A673 (cell line): ENCODE measurements around the gene TMEM121. TPM values are rescaled to one million over a fixed set of nuclear protein-coding genes. Genes with fewer than 3 reads are reported as not detected.

Experiments
- BruUV-seq: library from RNA; stranded (reverse); fragments of 400-500 nt; replicated peaks from 2 replicates; lab custom pipeline; 2021; lab: Mats Ljungman, UMichigan
- CTCF ChIA-PET: fragments of 300-600 bp; sonication (Branson Sonifier 250); formaldehyde crosslinking; loops from one replicate; lab custom pipeline; 2022; ENCODE audit warnings: antibody characterized with exemption; lab: Charles Lee
- POLR2A ChIA-PET: fragments of 300-600 bp; sonication (Branson Sonifier 250); formaldehyde crosslinking; loops from one replicate; lab custom pipeline; 2022; ENCODE audit warnings: antibody characterized with exemption; ENCODE audit not compliant: low non-redundant PET; lab: Charles Lee
- DNase-seq: peaks from one replicate; pipeline ENCODE4 v3.0.0-alpha.2; 2015; ENCODE audit warnings: low spot score
- H3K27ac ChIP-seq: fragments of 200-600 bp; sonication (generic); 2 replicates; pipeline ENCODE4 v1.5.1; 2016; ENCODE audit warnings: mixed run types, low read depth, mild to moderate bottlenecking, mixed read lengths, antibody characterized with exemption, low read length; ENCODE audit not compliant: poor library complexity, severe bottlenecking
- H3K27me3 ChIP-seq: fragments of 200-600 bp; sonication (generic); replicated peaks from 2 replicates; pipeline ENCODE4 v1.6.1; 2017; ENCODE audit warnings: mixed run types, low read depth, mild to moderate bottlenecking, mixed read lengths, antibody characterized with exemption, low read length; ENCODE audit not compliant: insufficient read depth, poor library complexity
- H3K36me3 ChIP-seq: fragments of 200-600 bp; sonication (generic); 2 replicates; pipeline ENCODE4 v1.6.1; 2016; ENCODE audit warnings: mixed run types, mild to moderate bottlenecking, mixed read lengths, antibody characterized with exemption, low read length; ENCODE audit not compliant: insufficient read depth, poor library complexity, severe bottlenecking
- H3K4me1 ChIP-seq: fragments of 200-600 bp; sonication (generic); 2 replicates; pipeline ENCODE4 v1.6.1; 2017; ENCODE audit warnings: mixed run types, mild to moderate bottlenecking, mixed read lengths, antibody characterized with exemption, low read length; ENCODE audit not compliant: insufficient read depth, poor library complexity, severe bottlenecking
- H3K4me3 ChIP-seq: fragments of 200-600 bp; sonication (generic); 2 replicates; pipeline ENCODE4 v1.5.1; 2016; ENCODE audit warnings: low read depth, mixed run types, mild to moderate bottlenecking, mixed read lengths, low read length; ENCODE audit not compliant: poor library complexity, severe bottlenecking
- H3K9me3 ChIP-seq: fragments of 200-600 bp; sonication (generic); 2 replicates; pipeline ENCODE4 v1.6.1; 2016; ENCODE audit warnings: mixed run types, low read depth, mild to moderate bottlenecking, mixed read lengths, antibody characterized with exemption, low read length; ENCODE audit not compliant: poor library complexity, severe bottlenecking
- EZH2 ChIP-seq: fragments of 200-600 bp; sonication (generic); IDR thresholded peaks from 2 replicates; pipeline ENCODE4 v1.6.1; 2017; ENCODE audit warnings: borderline replicate concordance, low read depth, mild to moderate bottlenecking, mixed read lengths, antibody characterized with exemption, low read length; ENCODE audit not compliant: poor library complexity, severe bottlenecking
- intact Hi-C: fragments of 100-400 bp; cut with micrococcal nuclease; formaldehyde crosslinking; loops from one replicate; pipeline ENCODE4 v1.10.0; 2022; ENCODE audit not compliant: unreplicated experiment
- total RNA-seq: library from RNA; stranded (reverse); gene quantifications from 2 replicates; pipeline ENCODE4 v1.2.3, GENCODE V29; 2021
- TF ChIP-seq, protein P1 (sequence below): fragments of 300-800, 200-600 bp; sonication (generic); conservative IDR thresholded peaks from 2 replicates; pipeline ENCODE4 v1.5.1; 2017; ENCODE audit warnings: low read depth, mild to moderate bottlenecking, antibody characterized with exemption, low read length, moderate library complexity, mixed read lengths

TMEM121 gene
- total RNA-seq, 1 experiment from 2014 or later = 3.1 TPM

DNA sequence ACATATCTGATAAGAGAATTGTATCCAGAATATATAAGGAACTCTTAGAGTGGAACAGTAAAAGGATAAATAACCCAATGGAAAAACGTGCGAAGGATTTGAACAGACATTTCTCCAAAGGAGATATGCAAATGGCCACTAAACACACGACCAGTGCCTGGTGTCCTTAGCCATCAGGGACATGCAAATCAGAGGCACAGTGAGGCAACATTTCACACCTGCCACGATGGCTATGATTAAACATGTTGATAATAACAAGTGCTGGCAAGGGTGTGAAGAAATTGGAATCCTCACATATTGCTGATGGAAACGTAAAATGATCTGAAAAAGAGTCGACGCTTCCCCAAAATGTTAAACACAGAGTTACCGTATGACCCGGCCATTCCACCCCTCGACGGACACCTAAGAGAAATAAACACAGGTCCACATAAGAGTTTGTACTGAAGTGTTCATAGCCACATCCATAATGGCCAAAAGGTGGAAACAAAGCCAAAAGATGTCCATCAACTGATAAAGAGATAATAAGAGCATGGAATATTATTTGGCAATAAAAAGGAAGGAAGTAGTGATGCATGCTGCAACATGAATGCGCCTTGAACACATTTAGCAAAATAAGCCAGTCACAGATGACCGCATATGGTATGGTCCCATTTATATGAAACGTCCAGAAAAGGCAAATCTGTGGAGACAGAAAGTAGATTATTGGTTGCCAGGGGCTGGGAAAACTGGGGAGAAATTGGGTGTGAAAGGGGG lies 6.3 kb upstream of the TMEM121 start:
- no peak overlapping the region for H3K4me3 ChIP-seq
- DNase-seq = no peak
- no peaks in the 10 kb centered on the region for H3K9me3 ChIP-seq
- H3K27me3 ChIP-seq = no peaks in the 10 kb centered on the region
- H3K36me3 ChIP-seq = no peaks in the 10 kb centered on the region
- H3K27ac ChIP-seq = no peak overlapping the region
- BruUV-seq = no TSS peak
- TF ChIP-seq EZH2 = no peak
- TF ChIP-seq, protein P1, sequence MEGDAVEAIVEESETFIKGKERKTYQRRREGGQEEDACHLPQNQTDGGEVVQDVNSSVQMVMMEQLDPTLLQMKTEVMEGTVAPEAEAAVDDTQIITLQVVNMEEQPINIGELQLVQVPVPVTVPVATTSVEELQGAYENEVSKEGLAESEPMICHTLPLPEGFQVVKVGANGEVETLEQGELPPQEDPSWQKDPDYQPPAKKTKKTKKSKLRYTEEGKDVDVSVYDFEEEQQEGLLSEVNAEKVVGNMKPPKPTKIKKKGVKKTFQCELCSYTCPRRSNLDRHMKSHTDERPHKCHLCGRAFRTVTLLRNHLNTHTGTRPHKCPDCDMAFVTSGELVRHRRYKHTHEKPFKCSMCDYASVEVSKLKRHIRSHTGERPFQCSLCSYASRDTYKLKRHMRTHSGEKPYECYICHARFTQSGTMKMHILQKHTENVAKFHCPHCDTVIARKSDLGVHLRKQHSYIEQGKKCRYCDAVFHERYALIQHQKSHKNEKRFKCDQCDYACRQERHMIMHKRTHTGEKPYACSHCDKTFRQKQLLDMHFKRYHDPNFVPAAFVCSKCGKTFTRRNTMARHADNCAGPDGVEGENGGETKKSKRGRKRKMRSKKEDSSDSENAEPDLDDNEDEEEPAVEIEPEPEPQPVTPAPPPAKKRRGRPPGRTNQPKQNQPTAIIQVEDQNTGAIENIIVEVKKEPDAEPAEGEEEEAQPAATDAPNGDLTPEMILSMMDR = no peak
- intact Hi-C loops = no loop called here
- no peaks in the 10 kb centered on the region for H3K4me1 ChIP-seq
- CTCF ChIA-PET = no interaction called here
- POLR2A ChIA-PET = no interaction called here

DNA sequence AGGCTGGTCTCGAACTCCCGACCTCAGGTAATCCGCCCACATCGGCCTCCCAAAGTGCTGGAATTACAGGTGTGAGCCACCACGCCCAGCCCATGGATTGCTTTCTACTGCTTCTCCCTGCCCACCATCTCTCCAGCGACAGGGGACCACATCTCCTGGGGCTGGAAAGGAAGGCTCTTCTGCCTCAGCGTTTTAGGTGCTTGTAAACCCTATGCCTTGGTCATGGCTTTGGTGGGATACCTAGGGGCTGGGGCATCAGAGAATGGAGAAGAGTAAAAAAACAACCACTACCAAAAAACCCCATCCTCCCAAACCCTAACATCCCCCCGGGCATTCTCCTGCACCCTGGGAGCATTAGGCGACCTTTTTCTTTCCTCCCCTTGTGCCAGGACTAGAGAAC lies 1.1 kb upstream of the TMEM121 start:
- DNase-seq = no peak
- ChIA-PET CTCF (no interaction called here), POLR2A (no interaction called here)
- Histone ChIP-seq H3K4me1 (peaks cover 15% of the 10 kb centered on the region), H3K27me3 (no peaks in the 10 kb centered on the region), H3K4me3 (no peak overlapping the region), H3K27ac (no peak overlapping the region), H3K36me3 (no peaks in the 10 kb centered on the region), H3K9me3 (no peaks in the 10 kb centered on the region)
- intact Hi-C loops = loop anchor here (5.0 kb wide), 1 partner anchor 153 kb away; no protein-coding TSS in a partner anchor
- BruUV-seq = no TSS peak
- TF ChIP-seq, protein P1 = no peak

DNA sequence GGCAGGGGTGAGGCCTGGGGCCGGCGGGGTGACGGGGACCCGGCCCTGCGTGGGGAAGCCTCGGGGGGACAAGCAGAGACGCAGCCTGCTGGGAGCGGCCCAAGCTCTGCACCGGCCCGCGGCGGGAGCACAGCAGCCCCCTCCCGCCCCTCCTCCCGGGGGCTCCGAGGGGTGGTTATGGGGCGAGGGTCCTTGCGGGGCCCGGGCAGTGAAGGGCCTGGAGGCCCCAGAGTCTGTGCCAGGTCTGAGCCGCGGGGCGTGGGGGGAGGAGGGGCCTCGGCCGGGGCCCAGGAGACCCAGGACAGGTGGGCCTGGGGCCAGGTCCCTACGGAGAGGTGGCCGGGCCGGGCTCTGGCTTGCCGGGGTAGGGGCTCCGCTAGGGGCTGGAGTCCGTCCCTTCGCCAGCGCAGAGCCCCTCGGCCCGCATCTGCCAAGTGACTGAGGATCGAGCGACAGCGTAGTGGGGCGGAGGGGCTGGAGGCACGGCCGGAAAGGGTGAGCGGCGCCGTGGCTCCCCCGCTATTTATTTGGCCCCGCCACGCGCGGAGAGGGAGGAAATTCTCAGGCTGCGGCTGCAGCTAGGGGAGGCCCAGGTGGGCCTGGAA lies 495 bp downstream of the TMEM121 start:
- CTCF ChIA-PET = no interaction called here
- TF ChIP-seq, protein P1 = no peak
- TF ChIP-seq EZH2 = no peak
- Histone ChIP-seq H3K36me3 (no peaks in the 10 kb centered on the region), H3K4me3 (peak overlapping the region; percentile 55), H3K4me1 (peaks cover 15% of the 10 kb centered on the region), H3K27me3 (no peaks in the 10 kb centered on the region), H3K27ac (no peak overlapping the region), H3K9me3 (no peaks in the 10 kb centered on the region)
- no TSS peak for BruUV-seq
- intact Hi-C loops = loop anchor here (2.0 to 5.0 kb wide), 2 partner anchors 36 to 155 kb away; partner anchors contain the start of gene TEDC1
- DNase-seq = no peak
- POLR2A ChIA-PET = no interaction called here
